OCI-LY1 (cell line): ENCODE results near the gene RNF135.

ENCODE experiments used
- EZH2 ChIP-seq: fragments of 200-600 bp; sonication (generic), shearing (Covaris generic); IDR thresholded peaks from 2 replicates; pipeline ENCODE4 v1.8.0; 2017; ENCODE audit warnings: borderline replicate concordance, mixed run types, mild to moderate bottlenecking, antibody characterized with exemption, low read length, moderate library complexity, mixed read lengths
- TF ChIP-seq, protein P1 (sequence below): fragments of 200-600 bp; sonication (generic), shearing (Covaris generic); IDR thresholded peaks from 2 replicates; pipeline ENCODE4 v1.5.1; 2017; ENCODE audit warnings: mild to moderate bottlenecking, antibody characterized with exemption, low read length, moderate library complexity, mixed read lengths

DNA sequence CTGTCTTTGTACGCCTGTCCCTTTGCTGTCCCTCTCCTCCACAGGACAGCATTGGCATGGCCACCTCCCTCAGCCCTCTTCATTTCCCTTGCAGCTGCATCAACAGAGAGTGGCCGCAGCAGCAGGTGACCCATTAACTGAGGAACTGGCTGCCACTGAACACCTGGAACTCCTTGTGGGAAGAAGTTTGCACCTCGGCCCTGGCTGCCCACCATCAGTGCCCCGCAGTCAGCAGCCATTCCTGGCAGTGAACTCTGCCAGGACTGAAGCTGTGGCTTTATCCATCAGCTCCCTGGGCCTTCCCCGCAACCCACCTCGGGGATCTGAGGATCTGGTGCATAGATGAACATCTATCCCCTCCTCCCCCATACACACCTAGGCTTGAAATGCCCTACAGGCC, 13.1 kb upstream of the RNF135 start:
- TF ChIP-seq, protein P1, sequence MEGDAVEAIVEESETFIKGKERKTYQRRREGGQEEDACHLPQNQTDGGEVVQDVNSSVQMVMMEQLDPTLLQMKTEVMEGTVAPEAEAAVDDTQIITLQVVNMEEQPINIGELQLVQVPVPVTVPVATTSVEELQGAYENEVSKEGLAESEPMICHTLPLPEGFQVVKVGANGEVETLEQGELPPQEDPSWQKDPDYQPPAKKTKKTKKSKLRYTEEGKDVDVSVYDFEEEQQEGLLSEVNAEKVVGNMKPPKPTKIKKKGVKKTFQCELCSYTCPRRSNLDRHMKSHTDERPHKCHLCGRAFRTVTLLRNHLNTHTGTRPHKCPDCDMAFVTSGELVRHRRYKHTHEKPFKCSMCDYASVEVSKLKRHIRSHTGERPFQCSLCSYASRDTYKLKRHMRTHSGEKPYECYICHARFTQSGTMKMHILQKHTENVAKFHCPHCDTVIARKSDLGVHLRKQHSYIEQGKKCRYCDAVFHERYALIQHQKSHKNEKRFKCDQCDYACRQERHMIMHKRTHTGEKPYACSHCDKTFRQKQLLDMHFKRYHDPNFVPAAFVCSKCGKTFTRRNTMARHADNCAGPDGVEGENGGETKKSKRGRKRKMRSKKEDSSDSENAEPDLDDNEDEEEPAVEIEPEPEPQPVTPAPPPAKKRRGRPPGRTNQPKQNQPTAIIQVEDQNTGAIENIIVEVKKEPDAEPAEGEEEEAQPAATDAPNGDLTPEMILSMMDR, result no peak
- no peak for TF ChIP-seq EZH2
